Nephron progenitor cell (in vitro differentiated cells): ENCODE measurements around the gene CCBE1.

ENCODE experiments used
- DNase-seq: peaks from one replicate; pipeline ENCODE4 v3.0.0; 2021
- H3K27ac Mint-ChIP-seq: 2 replicates; pipeline ENCODE4 v1.8.0; 2021; ENCODE audit warnings: mild to moderate bottlenecking, moderate library complexity, mixed read lengths
- H3K27me3 Mint-ChIP-seq: 2 replicates; pipeline ENCODE4 v1.8.0; 2021; ENCODE audit warnings: mild to moderate bottlenecking, low read depth, mixed read lengths; ENCODE audit not compliant: poor library complexity
- H3K36me3 Mint-ChIP-seq: 2 replicates; pipeline ENCODE4 v1.8.0; 2021; ENCODE audit warnings: low read depth, mixed read lengths
- H3K4me1 Mint-ChIP-seq: 2 replicates; pipeline ENCODE4 v1.8.0; 2021; ENCODE audit warnings: mixed read lengths
- H3K4me3 Mint-ChIP-seq: 2 replicates; pipeline ENCODE4 v1.8.0; 2021; ENCODE audit warnings: mild to moderate bottlenecking, moderate library complexity, mixed read lengths
- H3K9me3 Mint-ChIP-seq: 2 replicates; pipeline ENCODE4 v1.8.0; 2021; ENCODE audit warnings: mild to moderate bottlenecking, moderate library complexity, mixed read lengths
- CTCF ChIP-seq: fragments of 200-600 bp; sonication (generic); IDR thresholded peaks from 2 replicates; pipeline ENCODE4 v1.5.0; 2021; ENCODE audit warnings: antibody characterized with exemption

Gene CCBE1

GRCh38 chr18:59561612-59562011 is 135.6 kb downstream of the CCBE1 start:
- Mint-ChIP-seq H3K36me3 (peaks cover 9% of the 10 kb centered on the region), H3K4me1 (peaks cover 31% of the 10 kb centered on the region), H3K27me3 (peaks cover 7% of the 10 kb centered on the region), H3K9me3 (peaks cover 15% of the 10 kb centered on the region), H3K4me3 (no peak overlapping the region), H3K27ac (no peak overlapping the region)
- no peak for TF ChIP-seq CTCF
- DNase-seq, result no peak

- Mint-ChIP-seq H3K4me1 (peaks cover 21% of the 10 kb centered on the region), H3K36me3 (peaks cover 9% of the 10 kb centered on the region), H3K27me3 (peaks cover 3% of the 10 kb centered on the region), H3K9me3 (peaks cover 20% of the 10 kb centered on the region), H3K27ac (no peak overlapping the region), H3K4me3 (no peak overlapping the region)
- no peak for DNase-seq
- no peak for TF ChIP-seq CTCF
Observed at GRCh38 chr18:59560556-59560955, 136.7 kb downstream of the CCBE1 start.

GRCh38 chr18:59559528-59559927 is 137.7 kb downstream of the CCBE1 start:
- peaks cover 9% of the 10 kb centered on the region for H3K36me3 Mint-ChIP-seq
- no peak overlapping the region for H3K4me3 Mint-ChIP-seq
- TF ChIP-seq CTCF, result no peak
- H3K4me1 Mint-ChIP-seq, result peaks cover 21% of the 10 kb centered on the region
- H3K27me3 Mint-ChIP-seq, result peaks cover 3% of the 10 kb centered on the region
- no peak overlapping the region for H3K27ac Mint-ChIP-seq
- peaks cover 18% of the 10 kb centered on the region for H3K9me3 Mint-ChIP-seq
- no peak for DNase-seq

GRCh38 chr18:59555995-59556659 is 141.1 kb downstream of the CCBE1 start:
- Mint-ChIP-seq H3K36me3 (peaks cover 9% of the 10 kb centered on the region), H3K4me3 (no peak overlapping the region), H3K27ac (no peak overlapping the region), H3K4me1 (peaks cover 26% of the 10 kb centered on the region), H3K9me3 (peaks cover 17% of the 10 kb centered on the region), H3K27me3 (peaks cover 3% of the 10 kb centered on the region)
- no peak for TF ChIP-seq CTCF
- no peak for DNase-seq

- peaks cover 17% of the 10 kb centered on the region for H3K9me3 Mint-ChIP-seq
- no peak overlapping the region for H3K4me3 Mint-ChIP-seq
- peaks cover 17% of the 10 kb centered on the region for H3K4me1 Mint-ChIP-seq
- H3K27me3 Mint-ChIP-seq, result peaks cover 3% of the 10 kb centered on the region
- no peak for TF ChIP-seq CTCF
- H3K27ac Mint-ChIP-seq, result no peak overlapping the region
- peaks cover 9% of the 10 kb centered on the region for H3K36me3 Mint-ChIP-seq
- no peak for DNase-seq
Observed at GRCh38 chr18:59554796-59555335, 142.4 kb downstream of the CCBE1 start.
